ENCODE results near the gene PTPRA.

DNA sequence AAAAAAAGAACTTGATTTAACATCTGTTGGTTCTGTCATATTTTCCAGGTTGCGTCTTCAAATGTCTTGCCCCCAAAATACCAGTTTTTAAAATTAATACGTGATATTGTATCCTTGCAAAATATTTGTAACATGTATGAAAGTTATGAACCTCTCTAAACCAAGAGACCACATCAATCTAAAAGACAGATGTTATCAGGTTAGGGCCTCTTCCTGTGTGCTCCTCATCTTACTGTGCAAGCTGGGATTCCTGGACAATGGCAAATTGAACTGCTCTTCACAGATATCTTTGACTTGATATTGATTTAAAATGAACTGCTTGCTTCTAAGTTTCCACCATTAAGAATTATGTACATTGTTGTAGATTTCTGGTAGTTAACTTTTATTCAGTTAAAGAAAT lies 47.5 kb upstream of the PTPRA start:
- TF ChIP-seq, protein P1, sequence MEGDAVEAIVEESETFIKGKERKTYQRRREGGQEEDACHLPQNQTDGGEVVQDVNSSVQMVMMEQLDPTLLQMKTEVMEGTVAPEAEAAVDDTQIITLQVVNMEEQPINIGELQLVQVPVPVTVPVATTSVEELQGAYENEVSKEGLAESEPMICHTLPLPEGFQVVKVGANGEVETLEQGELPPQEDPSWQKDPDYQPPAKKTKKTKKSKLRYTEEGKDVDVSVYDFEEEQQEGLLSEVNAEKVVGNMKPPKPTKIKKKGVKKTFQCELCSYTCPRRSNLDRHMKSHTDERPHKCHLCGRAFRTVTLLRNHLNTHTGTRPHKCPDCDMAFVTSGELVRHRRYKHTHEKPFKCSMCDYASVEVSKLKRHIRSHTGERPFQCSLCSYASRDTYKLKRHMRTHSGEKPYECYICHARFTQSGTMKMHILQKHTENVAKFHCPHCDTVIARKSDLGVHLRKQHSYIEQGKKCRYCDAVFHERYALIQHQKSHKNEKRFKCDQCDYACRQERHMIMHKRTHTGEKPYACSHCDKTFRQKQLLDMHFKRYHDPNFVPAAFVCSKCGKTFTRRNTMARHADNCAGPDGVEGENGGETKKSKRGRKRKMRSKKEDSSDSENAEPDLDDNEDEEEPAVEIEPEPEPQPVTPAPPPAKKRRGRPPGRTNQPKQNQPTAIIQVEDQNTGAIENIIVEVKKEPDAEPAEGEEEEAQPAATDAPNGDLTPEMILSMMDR (IDR thresholded peaks at IDR 0.05): no peak
- no peak for TF ChIP-seq POLR2A (IDR thresholded peaks at IDR 0.05)

All from thyroid gland (tissue), 4 donors.